PFSK-1 (cell line): ENCODE results near the gene ADCK2.

ENCODE experiments used
- FOXP2 ChIP-seq: optimal IDR thresholded peaks from 2 replicates; pipeline ENCODE3; 2011; ENCODE audit warnings: borderline replicate concordance, control low read depth, inconsistent platforms; ENCODE audit not compliant: insufficient read depth; ENCODE audit errors: extremely low read length, extremely low read depth
- POLR2AphosphoS5 ChIP-seq: IDR thresholded peaks from 2 replicates; pipeline ENCODE4 v1.6.1; 2012; ENCODE audit warnings: low read depth, mild to moderate bottlenecking, control low read depth, low read length, moderate library complexity
- SIN3A ChIP-seq: IDR thresholded peaks from 2 replicates; pipeline ENCODE4 v1.6.1; 2012; ENCODE audit warnings: mild to moderate bottlenecking, low read length, moderate library complexity, borderline replicate concordance; ENCODE audit not compliant: insufficient read depth
- TAF1 ChIP-seq: IDR thresholded peaks from 2 replicates; pipeline ENCODE4 v1.6.1; 2012; ENCODE audit warnings: low read length, control low read depth, borderline replicate concordance; ENCODE audit not compliant: insufficient read depth
- TF ChIP-seq, protein P1 (sequence below), 2 experiments: IDR thresholded peaks; 2 replicates each; pipeline versions ENCODE4 v1.6.1 to v1.8.0; 2011 to 2012; ENCODE audit warnings: low read depth in 2 of 2, low read length in 2 of 2, control low read depth in 1 of 2, inconsistent platforms in 1 of 2, mild to moderate bottlenecking in 1 of 2, moderate library complexity in 1 of 2; ENCODE audit not compliant: insufficient read depth in 1 of 2

ADCK2 gene

DNA sequence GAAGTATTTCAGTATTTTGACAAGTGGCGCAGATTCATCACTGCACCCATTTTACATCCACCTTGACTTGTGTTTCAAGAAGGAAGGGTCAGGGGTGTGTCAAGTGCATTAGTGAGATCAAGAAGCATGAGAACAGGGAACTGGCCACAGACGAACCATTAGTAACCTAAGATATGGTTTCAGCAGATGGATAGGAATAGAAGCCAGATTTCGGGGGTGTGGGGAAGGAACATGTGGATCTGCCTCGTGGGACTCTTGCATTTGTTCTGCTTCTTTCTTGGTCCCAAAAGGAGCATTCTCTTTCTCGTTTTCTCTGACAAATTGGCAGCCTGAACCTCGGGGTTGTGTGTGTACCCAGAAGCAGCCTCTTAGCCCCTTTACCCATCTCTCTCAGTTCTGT lies 41.7 kb upstream of the ADCK2 start:
- TF ChIP-seq SIN3A (no peak), FOXP2 (no peak), POLR2AphosphoS5 (no peak), TAF1 (no peak)
- TF ChIP-seq, protein P1, sequence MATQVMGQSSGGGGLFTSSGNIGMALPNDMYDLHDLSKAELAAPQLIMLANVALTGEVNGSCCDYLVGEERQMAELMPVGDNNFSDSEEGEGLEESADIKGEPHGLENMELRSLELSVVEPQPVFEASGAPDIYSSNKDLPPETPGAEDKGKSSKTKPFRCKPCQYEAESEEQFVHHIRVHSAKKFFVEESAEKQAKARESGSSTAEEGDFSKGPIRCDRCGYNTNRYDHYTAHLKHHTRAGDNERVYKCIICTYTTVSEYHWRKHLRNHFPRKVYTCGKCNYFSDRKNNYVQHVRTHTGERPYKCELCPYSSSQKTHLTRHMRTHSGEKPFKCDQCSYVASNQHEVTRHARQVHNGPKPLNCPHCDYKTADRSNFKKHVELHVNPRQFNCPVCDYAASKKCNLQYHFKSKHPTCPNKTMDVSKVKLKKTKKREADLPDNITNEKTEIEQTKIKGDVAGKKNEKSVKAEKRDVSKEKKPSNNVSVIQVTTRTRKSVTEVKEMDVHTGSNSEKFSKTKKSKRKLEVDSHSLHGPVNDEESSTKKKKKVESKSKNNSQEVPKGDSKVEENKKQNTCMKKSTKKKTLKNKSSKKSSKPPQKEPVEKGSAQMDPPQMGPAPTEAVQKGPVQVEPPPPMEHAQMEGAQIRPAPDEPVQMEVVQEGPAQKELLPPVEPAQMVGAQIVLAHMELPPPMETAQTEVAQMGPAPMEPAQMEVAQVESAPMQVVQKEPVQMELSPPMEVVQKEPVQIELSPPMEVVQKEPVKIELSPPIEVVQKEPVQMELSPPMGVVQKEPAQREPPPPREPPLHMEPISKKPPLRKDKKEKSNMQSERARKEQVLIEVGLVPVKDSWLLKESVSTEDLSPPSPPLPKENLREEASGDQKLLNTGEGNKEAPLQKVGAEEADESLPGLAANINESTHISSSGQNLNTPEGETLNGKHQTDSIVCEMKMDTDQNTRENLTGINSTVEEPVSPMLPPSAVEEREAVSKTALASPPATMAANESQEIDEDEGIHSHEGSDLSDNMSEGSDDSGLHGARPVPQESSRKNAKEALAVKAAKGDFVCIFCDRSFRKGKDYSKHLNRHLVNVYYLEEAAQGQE (IDR thresholded peaks at IDR 0.05; ENCODE audit: insufficient read depth in 1 of 2, low read depth in 2 of 2, low read length in 2 of 2): no peak

- TF ChIP-seq POLR2AphosphoS5: no peak
- TF ChIP-seq, protein P1 (IDR thresholded peaks at IDR 0.05; ENCODE audit: insufficient read depth in 1 of 2, low read depth in 2 of 2, low read length in 2 of 2): no peak
- no peak for TF ChIP-seq SIN3A
- TF ChIP-seq TAF1: no peak
- TF ChIP-seq FOXP2: no peak
Observed at GRCh38 chr7:140631602-140632001, 41.1 kb upstream of the ADCK2 start.

GRCh38 chr7:140635345-140635744 lies 37.4 kb upstream of the ADCK2 start:
- TF ChIP-seq SIN3A (no peak), TAF1 (no peak), POLR2AphosphoS5 (no peak), FOXP2 (no peak)
- TF ChIP-seq, protein P1 (IDR thresholded peaks at IDR 0.05; ENCODE audit: insufficient read depth in 1 of 2, low read depth in 2 of 2, low read length in 2 of 2): no peak

DNA sequence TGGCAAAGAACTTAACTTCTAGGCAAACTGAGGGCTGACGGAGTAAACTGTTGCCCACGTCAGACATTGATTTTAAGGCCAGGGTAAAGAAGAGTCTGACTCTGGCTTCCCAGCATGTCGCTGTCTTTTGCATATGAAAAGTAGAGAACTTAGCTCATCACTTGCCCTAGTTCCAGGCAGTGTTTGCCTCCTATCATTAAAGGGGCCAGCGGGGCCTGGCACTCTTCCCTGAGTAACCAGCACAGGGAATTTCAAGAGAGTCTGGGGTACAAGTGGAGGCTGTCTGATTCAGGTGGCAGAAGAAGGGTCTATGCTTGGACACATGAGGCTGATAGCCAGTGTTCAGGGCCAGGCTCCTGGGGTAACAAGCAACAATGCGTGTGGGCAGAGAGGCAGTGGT lies 36.9 kb upstream of the ADCK2 start:
- TF ChIP-seq POLR2AphosphoS5 (no peak), FOXP2 (no peak), SIN3A (no peak), TAF1 (no peak)
- TF ChIP-seq, protein P1 (IDR thresholded peaks at IDR 0.05; ENCODE audit: insufficient read depth in 1 of 2, low read depth in 2 of 2, low read length in 2 of 2): no peak

- TF ChIP-seq SIN3A (no peak), FOXP2 (no peak), TAF1 (no peak), POLR2AphosphoS5 (no peak)
- TF ChIP-seq, protein P1 (IDR thresholded peaks at IDR 0.05; ENCODE audit: insufficient read depth in 1 of 2, low read depth in 2 of 2, low read length in 2 of 2): no peak
Observed at GRCh38 chr7:140637400-140637799, 35.3 kb upstream of the ADCK2 start.
